GM19043 (cell line): ENCODE measurements around the gene SEPHS2.
A peak's percentile ranks its signal among the peaks of the same experiment; 100 is the strongest.
"Not testable (repeated sequence)": the region's sequence is repeated elsewhere in the genome, so short reads cannot be mapped to it uniquely, and the experiment has no call there.

ENCODE experiments used
- ATAC-seq: cut with Tn5 transposase; IDR thresholded peaks from one replicate; pipeline ENCODE4 v1.9.1; 2021; ENCODE audit warnings: low read depth; ENCODE audit not compliant: unreplicated experiment

Gene SEPHS2

GRCh38 chr16:30401768-30402425, 43.8 kb downstream of the SEPHS2 start:
- ATAC-seq, result no peak

DNA sequence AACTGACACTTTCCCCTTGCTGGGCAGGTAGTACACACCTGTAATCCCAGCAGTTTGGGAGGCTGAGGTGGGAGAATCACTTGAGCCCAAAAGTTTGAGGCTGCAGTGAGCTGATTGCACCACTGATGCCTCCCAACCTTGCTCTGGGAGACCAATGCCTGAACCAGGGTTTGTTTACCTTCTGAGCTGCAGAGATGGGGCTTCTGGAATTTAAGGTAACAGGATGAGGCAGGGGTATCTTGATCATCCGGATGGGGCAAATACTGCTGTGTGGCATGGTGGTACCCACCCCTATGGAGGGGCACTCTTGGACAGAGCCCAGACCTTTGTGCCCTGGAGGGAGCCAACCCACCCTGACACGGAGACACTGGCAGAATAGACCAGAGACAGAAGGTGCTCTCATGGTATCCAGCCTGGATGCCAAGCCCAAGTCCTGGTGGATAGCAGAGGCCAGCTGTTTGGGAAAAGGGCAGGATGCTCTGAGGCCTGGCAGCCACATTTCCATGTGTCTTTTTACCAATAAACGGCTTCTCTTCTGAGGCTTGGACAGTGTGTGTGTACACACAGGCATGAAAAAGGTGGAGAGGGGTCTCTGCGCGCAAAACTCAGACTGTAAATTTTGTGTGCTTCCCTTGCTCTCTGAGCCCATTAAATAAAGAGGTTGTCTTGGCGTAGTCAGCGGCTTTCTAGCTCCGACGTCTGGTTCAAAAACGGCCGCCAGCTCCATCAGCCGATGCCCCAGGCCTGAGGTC, 46.1 kb downstream of the SEPHS2 start:
- no peak for ATAC-seq

GRCh38 chr16:30398661-30399434, 46.8 kb downstream of the SEPHS2 start:
- no peak for ATAC-seq

- ATAC-seq, result no peak
Observed at GRCh38 chr16:30397776-30398660, 47.7 kb downstream of the SEPHS2 start.

DNA sequence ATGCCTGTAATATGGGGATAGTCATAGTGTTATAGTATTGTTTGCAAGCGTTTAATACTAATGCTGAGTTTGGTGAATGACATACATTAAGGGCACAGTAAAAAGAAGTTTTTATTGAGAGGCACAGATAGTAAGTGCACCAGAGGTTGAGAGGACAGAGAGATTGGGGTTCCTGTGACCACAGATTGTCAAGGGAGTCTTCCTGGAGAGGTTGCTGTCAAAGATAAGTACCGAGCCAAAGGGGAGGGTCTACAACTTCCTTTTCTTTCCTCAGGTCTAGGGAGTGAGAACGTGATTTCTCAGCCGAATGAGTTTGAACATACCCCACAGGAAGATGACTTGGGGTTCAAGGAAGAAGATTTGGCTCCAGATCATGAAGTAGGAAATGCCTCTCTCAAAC, 48.6 kb downstream of the SEPHS2 start:
- ATAC-seq, result no peak

DNA sequence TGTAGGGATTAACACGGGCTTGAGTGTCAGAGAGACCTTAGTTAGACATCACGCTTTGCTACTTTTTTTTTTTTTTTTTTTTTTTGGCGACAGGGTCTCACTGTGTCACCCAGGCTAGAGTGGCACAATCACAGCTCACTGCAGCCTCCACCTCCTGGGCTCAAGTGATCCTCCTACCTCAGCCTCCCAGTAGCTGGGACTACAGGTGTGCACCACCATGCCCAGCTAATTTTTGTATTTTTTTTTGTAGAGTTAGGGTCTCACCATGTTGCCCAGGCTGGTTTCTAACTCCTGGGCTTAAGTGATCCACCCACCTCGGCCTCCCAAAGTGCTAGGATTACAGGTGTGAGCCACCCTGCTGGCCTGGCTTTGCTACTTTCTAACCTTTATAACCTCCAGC, 49.0 kb downstream of the SEPHS2 start:
- not testable (repeated sequence) for ATAC-seq

- ATAC-seq, result no peak
Observed at GRCh38 chr16:30395992-30396585, 49.6 kb downstream of the SEPHS2 start.

DNA sequence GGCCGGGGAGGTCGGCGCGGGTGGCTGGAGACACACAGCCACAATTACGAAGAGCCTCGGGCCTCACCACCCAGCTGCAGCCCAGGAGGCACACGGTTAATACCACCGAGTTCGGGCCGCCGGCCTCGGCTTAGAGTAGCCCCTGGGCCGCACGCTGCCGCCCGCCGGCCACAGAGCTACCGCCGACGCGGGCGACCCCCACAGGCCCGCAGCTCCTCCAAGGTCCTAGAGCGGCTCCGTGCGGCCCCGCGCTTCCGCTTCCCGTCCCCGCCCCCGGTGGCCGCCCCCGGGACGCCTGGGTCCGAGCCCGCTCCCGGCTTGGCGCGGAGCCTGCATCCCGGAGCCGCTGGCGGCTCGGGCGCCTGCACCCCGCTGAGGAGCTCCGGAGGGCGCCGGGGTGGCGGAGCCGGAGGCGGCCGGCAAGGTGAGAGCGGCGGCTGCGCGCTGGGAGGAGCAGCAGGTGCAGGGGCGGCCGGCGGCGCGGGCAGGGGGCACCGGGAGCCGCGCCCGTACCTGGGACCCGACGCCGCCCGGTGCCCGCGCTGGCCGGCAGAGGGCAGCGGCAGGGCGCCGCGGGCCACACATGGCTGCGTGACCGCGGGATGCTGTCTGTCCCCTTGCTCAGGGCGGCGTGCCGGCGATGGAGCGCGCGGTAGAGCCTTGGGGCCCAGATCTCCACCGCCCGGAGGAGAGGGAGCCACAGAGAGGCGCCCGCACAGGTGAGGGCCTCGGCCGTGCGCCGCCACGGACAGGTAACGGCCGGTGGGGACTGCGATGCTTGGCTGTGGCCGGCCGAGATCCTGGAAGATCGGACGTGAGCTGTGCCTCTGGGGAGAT, 50.3 kb downstream of the SEPHS2 start, which contains the start of gene ZNF48:
Gene ZNF48, plus strand, starts transcription at position 266 of the 837 bp plus-strand sequence. Its CDS starts 375 bp downstream, at position 641.
- ATAC-seq, result peak; percentile 57

DNA sequence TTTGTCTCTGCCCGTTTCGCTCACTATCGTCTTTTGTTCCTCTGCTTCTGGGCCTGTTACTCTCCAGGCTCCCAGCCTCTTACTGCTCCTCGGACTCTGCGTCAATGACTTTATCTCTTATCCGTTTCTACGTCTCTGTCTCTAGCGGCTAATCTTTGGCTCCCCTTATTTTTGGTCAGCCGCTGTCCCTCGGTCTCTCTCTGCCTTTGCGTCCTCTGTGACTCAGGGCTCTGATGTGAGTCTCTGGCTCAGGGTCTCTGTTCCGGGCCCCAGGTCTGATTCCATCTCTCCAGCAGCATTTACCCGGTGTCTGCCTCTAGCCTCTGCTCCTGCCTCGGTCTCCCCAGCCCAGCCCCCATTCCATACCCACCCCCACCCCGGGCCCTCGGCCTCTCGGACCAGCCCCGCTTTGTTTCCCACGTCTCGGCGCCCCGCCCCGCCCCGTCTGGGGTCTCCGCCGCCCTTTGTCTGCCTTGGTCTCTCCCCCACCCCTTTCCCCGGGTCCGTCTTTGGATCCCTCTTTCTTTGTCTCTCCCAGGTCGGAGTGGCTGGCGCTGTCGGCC, 51.0 kb downstream of the SEPHS2 start:
- peak; percentile 13 for ATAC-seq
